GM18909 (cell line): ENCODE data around the gene TNRC6A.
"Not testable (repeated sequence)": the region's sequence is repeated elsewhere in the genome, so short reads cannot be mapped to it uniquely, and the experiment has no call there.

Experiments used
- ATAC-seq: cut with Tn5 transposase; IDR thresholded peaks from one replicate; pipeline ENCODE4 v1.9.1; 2021; ENCODE audit warnings: mild to moderate bottlenecking; ENCODE audit not compliant: unreplicated experiment, poor library complexity

Gene TNRC6A

GRCh38 chr16:24729243-24729950 is at the start of gene TNRC6A:
Gene TNRC6A (plus strand): TSS chr16:24729651. CDS start chr16:24729842, 191 bp downstream.
- ATAC-seq: peak; percentile 92

GRCh38 chr16:24681793-24682192 is 47.7 kb upstream of the TNRC6A start:
- ATAC-seq: no peak

- ATAC-seq: no peak
These were observed 46.2 kb upstream of the TNRC6A start for GRCh38 chr16:24683250-24683649.

- no peak for ATAC-seq
These were observed 45.5 kb upstream of the TNRC6A start for GRCh38 chr16:24683847-24684493.

GRCh38 chr16:24685539-24686432 is 43.7 kb upstream of the TNRC6A start:
- ATAC-seq: no peak

GRCh38 chr16:24686678-24687077 is 42.8 kb upstream of the TNRC6A start:
- ATAC-seq: no peak

- ATAC-seq: no peak
These were observed 41.1 kb upstream of the TNRC6A start for GRCh38 chr16:24688359-24688758.

GRCh38 chr16:24689128-24689527 is 40.3 kb upstream of the TNRC6A start:
- no peak for ATAC-seq

- no peak for ATAC-seq
These were observed 36.6 kb upstream of the TNRC6A start for GRCh38 chr16:24692854-24693253.

GRCh38 chr16:24694931-24695330 is 34.5 kb upstream of the TNRC6A start:
- no peak for ATAC-seq

- no peak for ATAC-seq
These were observed 32.8 kb upstream of the TNRC6A start for GRCh38 chr16:24696699-24697098.

GRCh38 chr16:24698308-24698707 is 31.1 kb upstream of the TNRC6A start:
- ATAC-seq: no peak

- ATAC-seq: no peak
These were observed 30.2 kb upstream of the TNRC6A start for GRCh38 chr16:24699151-24699723.

GRCh38 chr16:24700549-24701392 is 28.7 kb upstream of the TNRC6A start:
- no peak for ATAC-seq

- no peak for ATAC-seq
These were observed 27.9 kb upstream of the TNRC6A start for GRCh38 chr16:24701521-24701951.

- ATAC-seq: not testable (repeated sequence)
These were observed 21.7 kb upstream of the TNRC6A start for GRCh38 chr16:24707760-24708159.

GRCh38 chr16:24713379-24713778 is 16.1 kb upstream of the TNRC6A start:
- no peak for ATAC-seq

- no peak for ATAC-seq
These were observed 12.0 kb upstream of the TNRC6A start for GRCh38 chr16:24717411-24717810.

GRCh38 chr16:24718967-24719521 is 10.4 kb upstream of the TNRC6A start:
- no peak for ATAC-seq
